ENCODE measurements around the gene FARP1. TPM values are rescaled to one million over a fixed set of nuclear protein-coding genes. Genes with fewer than 3 reads are reported as not detected.

Gene FARP1
- total RNA-seq, 4 donors from 2014 or later: 1.5 to 10.3 (median 6.4) TPM

DNA sequence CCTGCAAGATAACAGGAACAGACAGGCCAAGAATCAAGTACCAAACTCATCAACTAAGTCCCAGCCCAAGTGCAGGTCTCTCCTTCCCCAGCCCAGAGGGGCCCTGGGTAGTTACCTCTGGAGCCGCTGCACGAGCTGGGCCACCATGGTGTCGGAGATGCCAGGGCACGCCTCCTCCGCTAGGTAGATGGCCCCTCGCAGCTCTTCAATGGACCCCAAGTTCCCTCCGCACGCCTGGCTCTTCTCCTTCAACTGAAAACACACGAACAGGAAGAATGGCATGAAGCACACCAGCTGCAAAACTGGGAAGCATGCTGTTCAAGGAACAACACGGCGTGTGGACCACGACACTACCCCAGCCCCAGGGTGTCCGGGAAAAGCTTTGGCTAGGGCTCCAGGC, 314.2 kb downstream of the FARP1 start:
- TF ChIP-seq, protein P1, sequence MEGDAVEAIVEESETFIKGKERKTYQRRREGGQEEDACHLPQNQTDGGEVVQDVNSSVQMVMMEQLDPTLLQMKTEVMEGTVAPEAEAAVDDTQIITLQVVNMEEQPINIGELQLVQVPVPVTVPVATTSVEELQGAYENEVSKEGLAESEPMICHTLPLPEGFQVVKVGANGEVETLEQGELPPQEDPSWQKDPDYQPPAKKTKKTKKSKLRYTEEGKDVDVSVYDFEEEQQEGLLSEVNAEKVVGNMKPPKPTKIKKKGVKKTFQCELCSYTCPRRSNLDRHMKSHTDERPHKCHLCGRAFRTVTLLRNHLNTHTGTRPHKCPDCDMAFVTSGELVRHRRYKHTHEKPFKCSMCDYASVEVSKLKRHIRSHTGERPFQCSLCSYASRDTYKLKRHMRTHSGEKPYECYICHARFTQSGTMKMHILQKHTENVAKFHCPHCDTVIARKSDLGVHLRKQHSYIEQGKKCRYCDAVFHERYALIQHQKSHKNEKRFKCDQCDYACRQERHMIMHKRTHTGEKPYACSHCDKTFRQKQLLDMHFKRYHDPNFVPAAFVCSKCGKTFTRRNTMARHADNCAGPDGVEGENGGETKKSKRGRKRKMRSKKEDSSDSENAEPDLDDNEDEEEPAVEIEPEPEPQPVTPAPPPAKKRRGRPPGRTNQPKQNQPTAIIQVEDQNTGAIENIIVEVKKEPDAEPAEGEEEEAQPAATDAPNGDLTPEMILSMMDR (IDR thresholded peaks at IDR 0.05): no peak
- no peak for TF ChIP-seq POLR2A (IDR thresholded peaks at IDR 0.05)
- H3K27ac ChIP-seq: peak overlapping the region in 3 of 4 donors; percentile 46 to 83 (median 64)
- peaks cover 0 to 34% (median 21%) of the 10 kb centered on the region in 3 donors for H3K4me1 ChIP-seq
- peaks cover 23 to 98% (median 28%) of the 10 kb centered on the region in 3 donors for H3K36me3 ChIP-seq
- no peak overlapping the region for H3K4me3 ChIP-seq
- no peak for DNase-seq
- intact Hi-C loops (cut with DNase I): no loop called here
- no peaks in the 10 kb centered on the region for H3K27me3 ChIP-seq
- no peaks in the 10 kb centered on the region for H3K9me3 ChIP-seq
- 86 to 89% methylated on average over 6 to 7 of the region's 13 CpGs for WGBS, 2 donors

GRCh38 chr13:98458431-98458830, 315.5 kb downstream of the FARP1 start:
- TF ChIP-seq, protein P1 (IDR thresholded peaks at IDR 0.05): no peak
- no peak for DNase-seq
- WGBS, 2 donors: 75 to 91% methylated on average over 8 to 10 of the region's 16 CpGs
- intact Hi-C loops (cut with DNase I): no loop called here
- peaks cover 18 to 98% (median 22%) of the 10 kb centered on the region in 3 donors for H3K36me3 ChIP-seq
- no peaks in the 10 kb centered on the region for H3K9me3 ChIP-seq
- no peak overlapping the region for H3K4me3 ChIP-seq
- peaks cover 0 to 41% (median 18%) of the 10 kb centered on the region in 3 donors for H3K4me1 ChIP-seq
- H3K27me3 ChIP-seq: no peaks in the 10 kb centered on the region
- peak overlapping the region in 3 of 4 donors; percentile 18 to 27 (median 25) for H3K27ac ChIP-seq

DNA sequence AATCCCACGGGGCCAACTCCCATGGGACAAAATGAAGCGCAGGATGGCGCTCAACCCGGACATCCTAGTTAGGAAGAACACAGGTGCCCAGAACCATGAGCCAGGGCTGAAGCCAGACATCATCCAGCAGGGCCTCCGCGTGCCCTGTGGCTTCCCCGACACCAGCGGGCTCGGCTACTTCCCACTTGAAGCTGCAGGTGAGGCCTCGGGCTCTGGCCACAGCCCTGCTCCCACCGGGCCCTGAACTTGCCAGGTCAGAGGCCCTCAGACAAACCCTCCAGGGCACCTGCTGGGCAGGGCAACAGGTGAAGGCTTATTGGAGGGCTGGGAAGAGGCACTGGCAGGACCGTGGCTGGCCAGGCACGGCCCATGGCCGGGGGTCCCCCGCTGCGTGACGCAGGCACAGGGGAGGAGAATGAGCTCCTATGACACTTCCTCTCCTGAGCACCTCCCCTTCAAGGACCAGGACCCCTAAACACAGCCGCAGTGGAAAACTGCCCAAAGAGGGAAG, 316.3 kb downstream of the FARP1 start:
- intact Hi-C loops (cut with DNase I): no loop called here
- TF ChIP-seq, protein P1 (IDR thresholded peaks at IDR 0.05): no peak
- no peak for TF ChIP-seq POLR2A (IDR thresholded peaks at IDR 0.05)
- no peaks in the 10 kb centered on the region for H3K27me3 ChIP-seq
- peaks cover 0 to 36% (median 13%) of the 10 kb centered on the region in 3 donors for H3K4me1 ChIP-seq
- peak overlapping the region in 3 of 4 donors; percentile 23 to 39 (median 25) for H3K27ac ChIP-seq
- no peak overlapping the region for H3K4me3 ChIP-seq
- no peak for DNase-seq
- peaks cover 18 to 99% (median 27%) of the 10 kb centered on the region in 3 donors for H3K36me3 ChIP-seq
- no peaks in the 10 kb centered on the region for H3K9me3 ChIP-seq
- 86 to 93% methylated on average over 8 to 10 of the region's 18 CpGs for WGBS, 2 donors

DNA sequence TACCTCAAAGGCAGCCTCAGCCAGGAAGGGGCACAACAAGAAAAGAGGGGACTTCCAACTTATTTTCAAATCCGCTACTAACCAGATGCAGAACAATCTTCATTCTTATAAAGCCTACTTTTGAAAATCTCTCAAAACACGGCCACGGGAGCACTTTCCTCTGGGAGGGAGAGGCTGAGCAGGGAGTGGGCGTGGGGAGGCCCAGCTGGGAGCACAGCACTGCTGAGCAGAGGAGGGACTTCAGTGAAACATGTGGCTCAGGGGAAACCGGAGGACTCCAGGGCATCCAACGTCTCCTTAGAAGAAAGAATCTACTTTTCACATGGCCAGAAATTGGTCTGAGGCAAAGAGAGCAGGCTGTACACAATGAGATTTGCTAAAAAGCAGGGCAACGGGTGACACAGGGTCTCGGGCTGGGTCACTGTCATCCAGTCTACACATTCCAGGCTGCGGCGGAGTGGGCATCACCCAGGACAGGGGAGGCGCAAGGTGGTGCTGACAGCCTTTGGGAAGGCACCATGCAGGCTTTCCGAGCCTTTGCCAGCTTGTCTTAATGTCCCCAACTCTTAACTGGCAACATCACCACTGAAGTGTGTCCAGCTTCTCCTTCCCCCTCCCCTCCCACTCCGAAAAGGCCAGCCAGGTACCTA, 317.0 kb downstream of the FARP1 start:
- Histone ChIP-seq H3K27ac (peak overlapping the region in 2 of 4 donors; percentile 23 to 39), H3K27me3 (no peaks in the 10 kb centered on the region), H3K4me1 (peaks cover 0 to 32% (median 8%) of the 10 kb centered on the region in 3 donors), H3K4me3 (no peak overlapping the region), H3K9me3 (no peaks in the 10 kb centered on the region), H3K36me3 (peaks cover 18 to 98% (median 27%) of the 10 kb centered on the region in 3 donors)
- no peak for DNase-seq
- WGBS, 2 donors: 85 to 91% methylated on average over 5 to 11 of the region's 13 CpGs
- intact Hi-C loops (cut with DNase I): no loop called here
- TF ChIP-seq, protein P1 (IDR thresholded peaks at IDR 0.05): no peak
- no peak for TF ChIP-seq POLR2A (IDR thresholded peaks at IDR 0.05)

- Histone ChIP-seq H3K36me3 (peaks cover 18 to 98% (median 27%) of the 10 kb centered on the region in 3 donors), H3K9me3 (no peaks in the 10 kb centered on the region), H3K27me3 (no peaks in the 10 kb centered on the region), H3K4me1 (peaks cover 0 to 32% (median under 1%) of the 10 kb centered on the region in 3 donors), H3K4me3 (no peak overlapping the region), H3K27ac (no peak overlapping the region)
- WGBS, 2 donors: 83 to 87% methylated on average over 10 to 12 of the region's 13 CpGs
- DNase-seq: no peak
- intact Hi-C loops (cut with DNase I): no loop called here
- TF ChIP-seq, protein P1 (IDR thresholded peaks at IDR 0.05): no peak
- no peak for TF ChIP-seq POLR2A (IDR thresholded peaks at IDR 0.05)
Measured at GRCh38 chr13:98460516-98460915, 317.6 kb downstream of the FARP1 start.
